AG09309 (cell line): Measurements from ENCODE around the gene TSPAN4.

Experiments used
- DNase-seq: peaks from one replicate; pipeline ENCODE4 v3.0.0-alpha.2; 2010; ENCODE audit warnings: low read depth
- H3K4me3 ChIP-seq: 2 replicates; pipeline ENCODE4 v1.5.1; 2011; ENCODE audit warnings: mild to moderate bottlenecking, low read depth, low read length, moderate library complexity; ENCODE audit not compliant: control insufficient read depth
- TF ChIP-seq, protein P1 (sequence below): IDR thresholded peaks from 2 replicates; pipeline ENCODE4 v1.5.1; 2011; ENCODE audit warnings: mild to moderate bottlenecking, low read depth, low read length, inconsistent platforms; ENCODE audit not compliant: insufficient read depth, control insufficient read depth; ENCODE audit errors: missing control alignments

TSPAN4 gene

DNA sequence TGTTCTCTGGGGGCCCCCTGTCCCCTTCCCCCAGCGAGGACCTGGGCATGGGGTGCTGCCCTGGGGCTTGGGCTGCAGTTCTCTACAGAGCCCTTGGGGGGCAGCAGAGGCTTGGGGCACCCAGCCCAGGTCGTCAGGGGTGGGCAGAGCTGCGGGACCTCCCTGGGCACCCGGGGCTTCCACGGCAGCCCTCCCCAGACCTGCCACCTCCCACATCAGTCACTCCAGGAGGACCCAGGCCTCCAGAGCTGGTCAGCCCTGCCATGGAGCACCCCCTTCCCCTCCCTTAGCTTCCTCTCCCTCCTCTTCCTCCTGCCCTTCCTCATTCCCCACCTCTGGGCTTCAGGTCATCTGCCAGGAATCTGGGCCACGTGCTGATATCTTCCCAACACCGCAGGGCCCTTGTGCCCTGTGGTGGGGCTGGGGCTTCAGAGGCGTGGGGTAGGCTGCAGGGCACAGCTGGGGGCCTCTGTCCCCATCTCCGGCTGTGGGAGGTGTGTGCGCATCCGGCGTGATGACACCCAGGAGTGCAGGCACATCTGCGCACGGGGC is 5.8 kb downstream of the TSPAN4 start:
- no peak overlapping the region for H3K4me3 ChIP-seq
- TF ChIP-seq, protein P1, sequence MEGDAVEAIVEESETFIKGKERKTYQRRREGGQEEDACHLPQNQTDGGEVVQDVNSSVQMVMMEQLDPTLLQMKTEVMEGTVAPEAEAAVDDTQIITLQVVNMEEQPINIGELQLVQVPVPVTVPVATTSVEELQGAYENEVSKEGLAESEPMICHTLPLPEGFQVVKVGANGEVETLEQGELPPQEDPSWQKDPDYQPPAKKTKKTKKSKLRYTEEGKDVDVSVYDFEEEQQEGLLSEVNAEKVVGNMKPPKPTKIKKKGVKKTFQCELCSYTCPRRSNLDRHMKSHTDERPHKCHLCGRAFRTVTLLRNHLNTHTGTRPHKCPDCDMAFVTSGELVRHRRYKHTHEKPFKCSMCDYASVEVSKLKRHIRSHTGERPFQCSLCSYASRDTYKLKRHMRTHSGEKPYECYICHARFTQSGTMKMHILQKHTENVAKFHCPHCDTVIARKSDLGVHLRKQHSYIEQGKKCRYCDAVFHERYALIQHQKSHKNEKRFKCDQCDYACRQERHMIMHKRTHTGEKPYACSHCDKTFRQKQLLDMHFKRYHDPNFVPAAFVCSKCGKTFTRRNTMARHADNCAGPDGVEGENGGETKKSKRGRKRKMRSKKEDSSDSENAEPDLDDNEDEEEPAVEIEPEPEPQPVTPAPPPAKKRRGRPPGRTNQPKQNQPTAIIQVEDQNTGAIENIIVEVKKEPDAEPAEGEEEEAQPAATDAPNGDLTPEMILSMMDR, result peak; percentile 89
- DNase-seq, result no peak

DNA sequence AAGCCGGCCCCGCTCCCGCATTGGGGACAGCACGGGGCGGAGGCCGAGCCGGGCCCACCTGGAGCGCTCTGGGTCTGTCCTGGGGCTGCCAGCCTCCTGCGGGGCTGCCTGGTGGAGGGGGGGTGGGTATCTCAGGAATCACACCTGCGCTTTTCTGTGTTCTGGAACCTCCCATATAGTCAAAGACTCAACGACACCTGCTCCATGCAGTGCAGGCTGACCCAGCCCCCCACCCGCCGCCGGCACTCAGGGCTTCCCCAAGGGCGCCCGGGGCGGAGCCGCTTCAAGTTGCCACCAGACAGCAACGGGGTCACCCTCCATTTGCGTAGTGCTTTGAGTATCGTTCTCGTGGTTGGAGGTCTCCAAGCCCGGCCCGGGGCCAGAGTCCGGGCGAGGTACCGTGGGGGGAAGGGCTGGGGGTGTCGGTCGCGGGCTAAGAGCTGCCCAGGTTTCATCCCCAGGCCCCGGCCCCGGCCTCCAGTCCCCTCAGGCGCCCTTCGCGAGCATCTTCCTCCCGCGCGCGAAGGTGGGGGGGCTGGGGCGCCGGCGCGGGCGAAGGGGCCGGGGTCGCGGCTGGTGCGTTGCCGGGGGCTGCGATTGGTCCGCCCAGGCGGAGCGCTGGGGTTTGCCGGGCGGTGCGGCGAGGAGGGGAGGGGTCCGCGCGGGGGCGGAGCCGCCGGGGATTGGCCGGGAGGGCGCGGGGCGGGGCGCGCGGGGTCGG is 6.6 kb downstream of the TSPAN4 start:
- TF ChIP-seq, protein P1, result no peak
- no peak for DNase-seq
- peak overlapping the region; percentile 27 for H3K4me3 ChIP-seq

DNA sequence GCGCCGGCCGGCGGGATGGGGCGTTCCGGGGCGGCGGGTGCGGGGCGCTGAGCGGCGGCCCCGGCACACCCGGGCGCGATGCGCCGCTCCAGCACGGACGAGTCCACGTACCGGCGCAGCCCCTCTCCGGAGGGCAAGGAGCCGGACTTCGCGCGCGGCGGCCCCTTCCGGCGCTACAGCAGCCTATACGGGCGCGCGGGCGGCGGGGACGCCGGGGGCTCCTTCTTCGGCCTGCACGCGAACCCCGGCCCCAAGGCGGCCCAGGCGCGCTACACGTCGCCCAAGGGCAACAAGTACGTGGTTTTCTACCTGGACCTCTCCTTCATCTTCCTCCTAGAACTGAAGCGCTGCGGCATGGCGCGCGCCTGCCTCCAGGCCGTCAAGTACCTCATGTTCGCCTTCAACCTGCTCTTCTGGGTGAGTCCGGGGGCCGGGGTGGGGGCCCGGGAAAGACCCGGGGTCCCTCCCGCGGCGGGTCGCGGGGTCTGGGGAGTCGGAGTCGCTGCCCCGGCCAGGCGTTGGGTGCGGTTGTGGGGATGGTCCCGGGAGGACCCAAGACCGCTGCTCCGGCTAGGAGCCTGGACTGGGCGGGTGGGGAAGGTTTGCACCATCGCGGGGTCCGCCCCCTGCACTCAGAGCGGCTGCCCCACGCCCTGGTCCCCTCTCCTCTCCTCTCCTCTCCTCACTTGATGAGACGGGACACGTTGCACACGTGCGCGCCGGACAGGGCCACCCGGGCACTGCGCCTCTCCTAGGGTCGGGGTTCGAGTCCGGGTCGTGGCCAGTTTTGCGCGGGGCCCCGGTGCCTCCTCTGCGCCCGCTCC is 7.5 kb downstream of the TSPAN4 start:
- no peak overlapping the region; the same call in 1 of the 2 replicates for H3K4me3 ChIP-seq

DNA sequence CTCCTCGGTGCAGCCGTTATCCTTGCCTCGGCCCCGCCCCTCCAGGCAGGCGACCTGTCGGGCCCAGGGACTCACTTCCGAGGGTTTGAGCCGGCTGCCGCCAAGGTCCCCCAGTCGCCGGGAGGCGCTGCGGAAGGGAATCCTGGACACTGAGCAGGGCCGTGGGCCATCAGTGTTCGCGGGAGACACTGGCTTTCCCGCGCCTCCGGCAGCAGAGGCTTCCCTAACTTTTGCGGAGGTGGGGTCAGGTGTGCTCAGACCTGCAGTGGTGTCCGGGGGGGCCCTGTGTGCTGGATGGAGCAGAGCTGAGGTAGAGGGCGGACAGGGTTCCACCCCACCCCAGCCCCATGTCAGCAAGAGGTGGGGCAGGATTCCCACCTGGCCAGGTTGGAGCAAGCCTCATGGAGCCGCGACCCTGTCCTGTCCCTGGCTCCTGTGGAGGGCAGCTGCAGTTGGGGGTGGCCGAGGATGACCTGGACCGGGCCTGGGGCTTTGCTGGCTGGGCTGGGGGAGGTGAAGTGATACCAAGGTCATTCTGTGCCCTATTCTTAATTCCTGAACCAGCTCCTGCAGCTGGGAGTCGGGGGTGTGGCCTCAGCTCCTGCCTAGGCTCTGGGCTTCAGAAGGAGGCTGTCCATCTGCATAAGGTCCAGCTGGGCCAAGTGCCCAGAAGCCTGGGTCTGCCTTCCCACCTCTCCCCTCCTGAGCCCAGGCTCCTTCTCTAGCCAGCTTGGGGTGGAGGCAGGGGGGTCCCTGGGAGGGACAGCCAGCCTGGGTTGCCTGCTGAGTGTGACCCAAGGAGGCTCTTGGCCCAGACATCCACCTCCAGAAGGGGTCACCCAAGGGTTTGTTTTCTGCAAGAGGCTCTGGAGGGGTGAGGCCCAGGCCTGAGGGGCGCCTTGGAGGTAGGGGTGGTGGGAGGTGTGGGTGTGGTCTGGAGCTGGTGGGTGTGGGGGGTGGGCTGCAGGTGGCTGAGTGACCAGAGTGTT is 8.4 kb downstream of the TSPAN4 start:
- TF ChIP-seq, protein P1, result peak; percentile 13
- no peak overlapping the region for H3K4me3 ChIP-seq
- no peak for DNase-seq

More for the DNA sequence above, 7.5 kb downstream of the TSPAN4 start:
- TF ChIP-seq, protein P1, result no peak
- no peak for DNase-seq

DNA sequence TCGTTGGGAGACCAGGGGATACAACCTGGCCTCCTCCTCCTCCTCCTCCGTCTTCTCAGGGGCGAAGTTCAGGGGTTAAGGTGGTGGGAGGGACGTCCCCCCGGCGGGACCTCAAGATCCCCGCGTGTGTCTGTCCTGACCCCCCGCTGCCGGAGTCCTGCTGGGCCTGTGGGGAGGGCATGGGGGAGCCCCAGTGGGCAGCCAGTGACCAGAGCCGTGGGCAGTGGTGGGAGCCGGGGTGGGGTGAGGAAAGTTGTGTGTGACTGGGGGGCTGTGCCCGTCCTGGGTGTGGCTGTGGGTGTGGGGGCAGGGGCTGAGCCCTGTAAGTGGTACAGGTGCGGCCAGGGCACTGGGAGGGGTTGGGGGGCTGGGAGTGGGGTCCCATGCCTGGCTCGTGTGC is 10.1 kb downstream of the TSPAN4 start:
- TF ChIP-seq, protein P1, result no peak
- no peak overlapping the region for H3K4me3 ChIP-seq
- no peak for DNase-seq

DNA sequence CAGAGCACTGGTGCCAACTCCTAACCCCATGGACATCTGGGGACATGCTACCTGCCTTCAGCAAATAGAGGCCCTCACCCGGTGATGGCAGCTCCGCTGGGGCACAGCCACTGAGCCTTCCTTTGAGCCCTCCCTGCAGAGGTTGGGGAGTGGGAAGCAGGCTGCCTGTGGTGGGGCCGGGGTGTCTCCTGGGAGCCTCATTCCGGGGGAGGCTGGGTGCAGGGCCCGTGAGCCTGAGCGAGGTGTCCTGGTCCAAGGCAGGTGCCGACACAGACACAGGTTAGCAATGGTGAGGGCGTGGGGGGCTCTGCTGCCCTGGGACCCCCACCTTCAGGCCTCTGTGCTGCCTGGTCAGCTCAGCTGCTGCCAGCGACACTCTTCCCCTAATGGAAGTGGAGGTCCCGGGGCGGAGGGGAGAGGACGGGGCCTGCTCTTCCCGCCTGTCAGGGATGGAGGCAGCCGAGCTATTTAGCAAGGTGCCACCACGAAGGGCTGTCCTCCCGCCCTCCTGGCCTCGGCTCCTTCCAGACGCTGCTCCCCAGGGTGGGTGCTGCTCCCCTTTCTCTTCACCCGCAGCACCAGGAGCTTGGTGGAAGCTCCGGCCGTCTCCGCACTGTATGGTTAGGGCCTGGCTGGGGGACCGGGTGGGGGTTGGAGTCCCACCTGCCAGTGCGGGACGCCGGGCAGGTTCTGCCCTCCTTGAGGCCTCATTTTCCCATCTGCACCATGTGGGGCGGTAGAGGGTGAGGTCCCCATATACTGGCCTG is 11.2 kb downstream of the TSPAN4 start:
- TF ChIP-seq, protein P1, result no peak

More for the DNA sequence above, 11.2 kb downstream of the TSPAN4 start:
- H3K4me3 ChIP-seq, result no peak overlapping the region
- no peak for DNase-seq
